ENCODE results near the gene DEFB114.

The DEFB114 gene

DNA sequence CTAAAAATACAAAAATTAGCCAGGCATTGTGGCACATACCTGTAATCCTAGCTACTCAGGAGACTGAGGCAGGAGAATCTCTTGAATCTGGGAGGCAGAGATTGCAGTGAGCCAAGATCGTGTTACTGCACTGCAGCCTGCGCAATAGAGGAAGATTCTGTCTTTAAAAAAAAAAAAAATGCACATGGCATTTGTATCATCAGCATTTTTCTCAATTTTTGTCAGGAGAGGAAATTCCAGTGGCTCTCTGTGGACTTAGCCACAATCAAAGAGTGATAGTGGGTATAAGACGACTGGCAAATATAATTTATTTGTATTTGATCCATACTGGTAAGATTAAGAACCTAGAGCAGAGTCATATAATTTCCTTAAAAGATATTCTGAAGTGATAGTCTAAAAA lies 28.6 kb downstream of the DEFB114 start:
- DNase-seq (ENCODE audit: low spot score), result no peak

DNA sequence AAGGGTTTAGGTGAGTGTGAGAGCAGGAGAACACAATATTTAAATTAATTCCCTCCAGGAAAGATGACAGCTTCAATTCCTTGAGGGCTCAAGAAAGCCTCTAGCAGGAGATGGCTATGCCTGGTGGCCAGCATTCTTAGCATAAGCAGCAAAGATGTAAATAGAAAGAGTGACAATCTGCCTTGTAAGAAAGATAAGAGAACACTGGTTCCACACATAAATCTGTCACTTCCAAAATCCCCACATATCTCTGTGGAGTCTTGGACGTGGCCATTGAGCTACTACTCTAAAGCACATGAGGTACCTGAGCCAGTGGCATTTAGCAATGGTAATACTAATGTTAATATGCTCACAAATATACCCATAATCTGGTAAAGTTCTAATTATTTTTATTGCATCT lies 29.2 kb downstream of the DEFB114 start:
- no peak for DNase-seq (ENCODE audit: low spot score)

DNA sequence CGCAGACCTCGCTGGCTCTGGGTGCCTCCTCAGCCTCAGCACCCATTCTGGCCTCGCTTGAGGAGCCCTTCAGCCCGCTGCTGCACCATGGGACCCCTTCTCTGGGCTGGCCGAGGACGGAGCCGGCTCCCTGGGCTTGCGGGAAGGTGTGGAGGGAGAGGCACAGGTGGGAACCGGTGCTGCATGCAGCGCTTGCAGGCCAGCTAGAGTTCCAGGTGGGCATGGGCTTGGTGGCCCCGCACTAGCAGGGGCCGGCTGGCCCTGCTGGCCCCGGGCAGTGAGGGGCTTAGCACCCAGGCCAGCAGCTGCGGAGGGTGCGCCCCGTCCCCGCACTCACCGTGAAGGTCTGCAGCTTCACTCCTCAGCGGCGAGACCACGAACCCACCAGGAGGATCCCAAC lies 30.4 kb downstream of the DEFB114 start:
- no peak for DNase-seq (ENCODE audit: low spot score)

DNA sequence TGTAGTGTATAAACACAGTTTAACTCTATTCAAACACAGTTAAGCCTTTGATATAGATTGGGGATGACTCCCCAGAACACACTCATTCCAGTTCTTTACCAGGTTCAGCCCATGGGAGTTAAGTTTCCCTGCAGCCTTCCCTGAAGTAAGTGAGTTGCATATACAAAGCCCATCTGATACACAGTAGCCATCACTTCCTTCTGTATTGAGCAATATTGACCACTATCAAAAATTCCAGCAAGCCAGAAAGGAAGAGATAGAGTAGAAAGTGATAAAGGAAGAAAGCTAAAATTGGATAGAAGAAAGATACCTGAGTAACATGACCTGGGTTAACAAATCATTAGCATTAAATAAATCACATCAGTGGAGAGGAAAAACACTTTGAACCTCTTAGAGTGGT lies 34.6 kb downstream of the DEFB114 start:
- DNase-seq (ENCODE audit: low spot score), result no peak

DNA sequence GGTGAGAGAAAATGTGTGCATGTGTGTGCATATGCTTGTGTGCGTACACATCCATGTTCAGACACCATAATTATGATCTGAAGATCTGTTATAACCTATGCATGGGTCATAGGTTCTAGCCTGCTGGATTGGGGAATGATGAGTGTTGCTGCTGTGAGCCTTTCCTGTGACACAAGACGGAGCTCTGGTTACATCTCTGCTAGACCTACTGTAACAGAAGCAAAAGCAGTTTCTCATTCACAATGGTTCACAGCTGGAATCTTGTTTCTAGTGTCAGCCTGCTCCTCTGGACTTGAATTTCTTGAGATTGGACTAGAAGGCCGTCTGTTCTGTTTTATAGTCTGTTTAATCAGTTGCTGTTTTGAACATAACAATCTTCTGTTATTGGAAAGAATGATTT lies 40.1 kb downstream of the DEFB114 start:
- DNase-seq (ENCODE audit: low spot score), result no peak

DNA sequence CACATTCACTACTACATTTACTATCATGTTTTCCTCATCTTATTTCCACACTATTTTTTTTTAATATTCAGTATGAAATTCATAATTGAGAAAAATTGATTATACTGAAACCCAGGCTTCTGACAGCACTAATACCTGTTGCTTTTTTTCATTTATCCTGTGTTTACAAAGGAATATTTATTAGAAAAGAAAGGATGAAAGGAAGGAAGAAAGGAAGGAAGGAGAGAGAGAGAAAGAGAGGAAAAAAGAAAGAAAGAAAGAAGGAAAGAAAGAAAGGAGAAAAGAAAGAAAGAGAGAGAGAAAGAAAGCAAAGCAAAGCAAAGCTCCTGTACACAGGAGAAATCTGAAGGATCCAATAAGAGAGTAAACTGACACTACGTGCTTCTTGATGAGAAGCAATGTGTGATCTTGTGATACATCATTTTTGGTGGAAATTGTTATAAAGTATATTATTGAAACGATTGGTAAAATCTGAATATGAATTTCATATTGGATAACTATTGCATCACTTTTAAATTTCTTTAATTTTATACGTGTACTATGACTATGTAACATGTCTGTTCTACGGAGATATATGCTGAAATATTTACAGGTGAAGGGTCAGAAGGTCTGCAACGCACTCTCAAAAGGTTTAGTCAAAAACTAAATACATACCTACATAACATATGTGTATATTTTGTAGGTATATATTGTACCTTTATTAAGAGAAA lies 43.9 kb downstream of the DEFB114 start:
- DNase-seq (ENCODE audit: low spot score), result no peak

DNA sequence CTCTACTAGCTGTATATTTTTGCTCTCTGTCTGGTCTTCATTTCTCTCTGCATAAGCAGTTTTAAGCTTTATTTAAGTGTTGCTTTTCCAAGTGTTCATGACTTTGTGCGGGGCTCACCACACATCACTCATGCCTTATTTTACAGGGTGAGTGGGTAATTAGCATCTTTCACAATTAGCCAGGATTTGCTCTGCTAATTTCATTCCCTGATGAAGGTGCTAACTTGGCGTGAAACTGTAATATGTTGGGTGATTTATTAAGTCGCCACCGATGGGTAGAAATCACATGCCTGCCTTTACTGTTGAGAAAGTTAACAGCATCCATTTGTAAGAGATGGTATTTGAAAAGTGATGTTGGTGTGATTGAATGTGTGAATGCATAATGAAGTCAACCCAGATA lies 44.7 kb downstream of the DEFB114 start:
- no peak for DNase-seq (ENCODE audit: low spot score)

DNA sequence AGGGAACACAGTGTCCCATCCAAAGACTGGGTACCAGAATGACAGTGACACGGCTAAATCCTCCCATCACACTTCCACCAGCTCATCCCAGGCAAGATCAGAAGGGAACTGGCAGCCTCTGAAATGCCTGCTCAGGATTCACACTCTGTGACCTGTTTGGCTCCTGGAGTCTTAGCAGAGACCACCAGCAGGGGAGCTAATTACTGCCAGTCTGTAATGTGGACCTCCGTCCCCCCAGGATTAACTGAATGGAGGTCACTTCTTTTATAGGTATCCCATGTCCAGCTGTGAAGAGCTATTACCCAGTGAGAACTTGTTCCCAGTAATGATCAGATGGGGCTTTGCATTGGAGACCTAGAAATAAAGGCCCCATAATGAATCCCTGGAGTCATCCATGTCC lies 45.2 kb downstream of the DEFB114 start:
- no peak for DNase-seq (ENCODE audit: low spot score)

DNA sequence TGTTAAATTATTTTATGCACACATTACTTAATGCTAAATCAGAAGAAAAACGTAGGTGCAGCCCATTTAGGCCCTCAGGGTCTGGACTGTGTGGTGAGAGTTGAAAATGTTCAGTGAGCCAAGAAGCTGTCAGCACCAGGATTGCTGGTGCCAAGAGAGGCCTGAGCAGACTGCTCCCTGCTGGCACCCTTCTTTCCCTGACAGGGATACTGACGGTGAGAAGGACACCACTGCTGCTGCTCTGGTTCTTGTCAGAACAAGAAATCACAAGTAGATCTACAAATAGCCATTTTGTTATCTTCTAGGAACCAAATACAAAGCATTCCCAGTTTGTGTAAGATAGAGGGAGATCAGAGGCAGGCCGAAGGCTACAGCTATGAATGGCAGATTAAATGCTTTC lies 48.9 kb downstream of the DEFB114 start:
- no peak for DNase-seq (ENCODE audit: low spot score)

DNA sequence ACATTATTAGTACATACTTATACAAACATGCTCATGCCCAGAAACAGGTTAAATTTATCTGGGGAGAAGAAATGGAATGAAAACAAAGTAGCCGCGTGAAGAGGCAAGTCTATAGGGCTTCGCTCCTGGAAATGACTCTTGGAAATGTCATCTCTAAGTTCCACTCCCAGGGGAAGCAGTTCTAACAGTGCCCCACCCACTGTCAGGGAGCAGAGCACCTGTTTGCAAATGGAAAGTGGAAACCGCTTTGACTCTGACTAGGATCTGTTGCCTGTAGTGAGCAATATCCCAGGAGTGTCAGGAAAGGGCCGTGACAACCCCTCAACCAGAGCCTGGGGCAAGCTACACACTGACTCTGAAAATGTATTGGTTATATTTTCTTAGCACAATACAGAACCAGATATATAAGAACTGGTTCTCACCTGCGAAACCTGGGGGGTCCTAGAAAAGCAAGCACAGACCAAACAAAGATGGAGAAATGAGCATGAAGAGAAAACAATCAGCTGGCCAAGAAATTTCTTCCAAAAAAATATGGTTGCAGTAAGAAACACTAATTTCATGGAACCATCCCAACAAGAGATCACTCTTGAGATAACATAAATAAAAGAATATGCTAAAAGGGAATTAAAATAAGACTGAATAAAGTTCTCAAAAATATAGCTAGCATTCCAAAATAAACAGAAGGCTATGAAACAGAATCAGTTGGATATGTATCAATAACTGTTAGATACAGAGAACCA lies 50.2 kb downstream of the DEFB114 start:
- no peak for DNase-seq (ENCODE audit: low spot score)

DNA sequence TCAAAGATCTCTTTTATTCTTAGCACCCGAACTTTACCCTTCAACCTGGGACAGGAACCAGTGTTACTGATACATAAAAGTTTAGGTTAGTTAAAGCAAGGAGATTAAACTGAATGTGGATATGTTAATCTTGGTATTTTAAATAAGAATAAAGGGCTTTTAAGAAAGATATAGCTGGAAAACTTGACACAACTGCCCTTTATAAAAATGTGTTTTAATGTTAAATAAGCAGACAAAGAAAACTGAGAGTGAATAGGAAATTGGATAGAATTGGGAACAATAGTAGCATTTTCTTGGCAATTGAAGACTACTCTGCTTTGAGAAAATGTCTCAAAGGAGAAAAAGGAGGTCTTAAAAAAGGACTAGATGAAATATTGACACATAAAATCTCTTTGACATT lies 51.8 kb downstream of the DEFB114 start:
- no peak for DNase-seq (ENCODE audit: low spot score)

DNA sequence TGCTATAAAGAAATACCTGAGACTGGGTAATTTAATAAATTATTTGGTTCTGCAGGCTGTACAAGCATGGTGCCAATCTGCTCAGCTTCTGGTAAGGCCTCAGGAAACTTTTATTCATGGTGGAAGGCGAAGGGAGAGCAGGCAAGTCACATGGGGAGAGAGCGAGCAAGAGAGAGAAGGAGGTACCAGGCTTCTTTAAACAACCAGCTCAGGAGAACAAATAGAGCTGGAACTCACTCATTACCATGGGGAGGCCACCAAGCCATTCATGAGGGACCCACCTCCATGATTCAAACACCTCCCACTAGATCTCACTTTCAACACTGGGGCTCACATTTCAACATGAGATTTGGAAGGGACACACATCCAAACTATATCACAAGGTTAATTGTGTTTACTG lies 52.7 kb downstream of the DEFB114 start:
- DNase-seq (ENCODE audit: low spot score), result no peak

All from GM03348 (cell line).